ENCODE measurements around the gene MFSD11. TPM values are rescaled to one million over a fixed set of nuclear protein-coding genes. Genes with fewer than 3 reads are reported as not detected.

MFSD11 gene
- total RNA-seq, 1 experiment from 2014 or later = 42.3 TPM

DNA sequence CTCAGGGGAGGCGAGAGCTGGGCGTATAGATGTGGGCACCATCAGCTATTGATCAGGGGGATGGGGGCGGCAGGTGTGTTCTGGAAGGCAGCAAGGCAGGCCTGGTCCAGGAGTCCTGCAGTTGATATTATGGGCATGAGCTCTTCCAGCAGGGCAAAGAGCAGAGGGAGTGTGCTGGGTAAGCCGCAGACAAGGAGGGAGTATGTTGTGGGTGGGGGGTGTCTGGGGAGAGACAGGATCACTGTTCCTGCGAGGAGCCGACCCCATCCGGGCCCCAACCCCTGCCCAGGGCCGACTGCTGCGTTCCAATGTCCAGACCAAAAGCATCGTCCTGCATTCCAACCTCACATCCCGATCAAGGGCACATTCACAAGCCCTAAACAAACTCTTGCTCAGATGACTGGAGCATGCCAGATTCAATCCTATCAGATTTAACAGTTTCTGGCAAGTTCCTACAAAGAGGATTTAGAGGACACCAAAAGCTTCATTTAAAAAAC is 36.4 kb upstream of the MFSD11 start:
- ATAC-seq = 0 out of 2 replicates have a peak, but pooled peaks have one; percentile 12

GRCh38 chr17:76702076-76702475 is 35.8 kb upstream of the MFSD11 start:
- POLR2A ChIA-PET = interaction anchor here (0.5 to 0.7 kb wide), 2 partner anchors 98 to 204 kb away, joined by 3 to 7 read pairs; no protein-coding TSS in a partner anchor
- intact Hi-C loops (cut with micrococcal nuclease; ENCODE audit: unreplicated experiment) = no loop called here
- H3K4me3 ChIP-seq (ENCODE audit: low read depth in 2 of 2, low read length in 2 of 2) = no peak overlapping the region
- peaks cover 23% of the 10 kb centered on the region for H3K4me1 ChIP-seq (ENCODE audit: control insufficient read depth, insufficient read depth, low read length)
- CTCF ChIA-PET = no interaction called here
- H3K27ac ChIP-seq (ENCODE audit: low read length) = no peak overlapping the region
- H3K27me3 ChIP-seq (ENCODE audit: control insufficient read depth, insufficient read depth, low read length) = no peaks in the 10 kb centered on the region
- TF ChIP-seq SIN3A (IDR thresholded peaks at IDR 0.05; ENCODE audit: borderline replicate concordance, insufficient read depth, low read depth, low read length) (no peak), CTCF (IDR thresholded peaks at IDR 0.05) (no peak), POLR2AphosphoS5 (IDR thresholded peaks at IDR 0.05; ENCODE audit: low read depth, low read length) (no peak), TCF7L2 (IDR thresholded peaks at IDR 0.05; ENCODE audit: low read depth, low read length) (no peak)
- TF ChIP-seq, protein P1, sequence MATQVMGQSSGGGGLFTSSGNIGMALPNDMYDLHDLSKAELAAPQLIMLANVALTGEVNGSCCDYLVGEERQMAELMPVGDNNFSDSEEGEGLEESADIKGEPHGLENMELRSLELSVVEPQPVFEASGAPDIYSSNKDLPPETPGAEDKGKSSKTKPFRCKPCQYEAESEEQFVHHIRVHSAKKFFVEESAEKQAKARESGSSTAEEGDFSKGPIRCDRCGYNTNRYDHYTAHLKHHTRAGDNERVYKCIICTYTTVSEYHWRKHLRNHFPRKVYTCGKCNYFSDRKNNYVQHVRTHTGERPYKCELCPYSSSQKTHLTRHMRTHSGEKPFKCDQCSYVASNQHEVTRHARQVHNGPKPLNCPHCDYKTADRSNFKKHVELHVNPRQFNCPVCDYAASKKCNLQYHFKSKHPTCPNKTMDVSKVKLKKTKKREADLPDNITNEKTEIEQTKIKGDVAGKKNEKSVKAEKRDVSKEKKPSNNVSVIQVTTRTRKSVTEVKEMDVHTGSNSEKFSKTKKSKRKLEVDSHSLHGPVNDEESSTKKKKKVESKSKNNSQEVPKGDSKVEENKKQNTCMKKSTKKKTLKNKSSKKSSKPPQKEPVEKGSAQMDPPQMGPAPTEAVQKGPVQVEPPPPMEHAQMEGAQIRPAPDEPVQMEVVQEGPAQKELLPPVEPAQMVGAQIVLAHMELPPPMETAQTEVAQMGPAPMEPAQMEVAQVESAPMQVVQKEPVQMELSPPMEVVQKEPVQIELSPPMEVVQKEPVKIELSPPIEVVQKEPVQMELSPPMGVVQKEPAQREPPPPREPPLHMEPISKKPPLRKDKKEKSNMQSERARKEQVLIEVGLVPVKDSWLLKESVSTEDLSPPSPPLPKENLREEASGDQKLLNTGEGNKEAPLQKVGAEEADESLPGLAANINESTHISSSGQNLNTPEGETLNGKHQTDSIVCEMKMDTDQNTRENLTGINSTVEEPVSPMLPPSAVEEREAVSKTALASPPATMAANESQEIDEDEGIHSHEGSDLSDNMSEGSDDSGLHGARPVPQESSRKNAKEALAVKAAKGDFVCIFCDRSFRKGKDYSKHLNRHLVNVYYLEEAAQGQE (IDR thresholded peaks at IDR 0.05; ENCODE audit: insufficient read depth in 1 of 2, low read depth in 2 of 2, low read length in 1 of 2) = no peak
- H3K9me3 ChIP-seq (ENCODE audit: control insufficient read depth, insufficient read depth, low read depth, low read length) = no peaks in the 10 kb centered on the region
- in situ Hi-C loops (cut with HindIII; ENCODE audit: low pct_unique_long_range_greater_than_20kb, low sequenced_read_pairs) = no loop called here
- DNase-seq (ENCODE audit: low read depth, low spot score) (no peak), ATAC-seq (no peak)
- H3K36me3 ChIP-seq (ENCODE audit: control insufficient read depth, insufficient read depth, low read length) = no peaks in the 10 kb centered on the region
- no TSS peak for BruUV-seq (replicated peaks)

More for the DNA sequence above, 36.4 kb upstream of the MFSD11 start:
- no peaks in the 10 kb centered on the region for H3K9me3 ChIP-seq (ENCODE audit: control insufficient read depth, insufficient read depth, low read depth, low read length)
- DNase-seq (ENCODE audit: low read depth, low spot score) = no peak
- POLR2A ChIA-PET = interaction anchor here (0.5 kb wide), 1 partner anchor 203 kb away, joined by 7 read pairs; no protein-coding TSS in a partner anchor
- no peaks in the 10 kb centered on the region for H3K36me3 ChIP-seq (ENCODE audit: control insufficient read depth, insufficient read depth, low read length)
- intact Hi-C loops (cut with micrococcal nuclease; ENCODE audit: unreplicated experiment) (no loop called here), in situ Hi-C loops (cut with HindIII; ENCODE audit: low pct_unique_long_range_greater_than_20kb, low sequenced_read_pairs) (no loop called here)
- no peak overlapping the region for H3K4me3 ChIP-seq (ENCODE audit: low read depth in 2 of 2, low read length in 2 of 2)
- CTCF ChIA-PET = no interaction called here
- TF ChIP-seq SIN3A (IDR thresholded peaks at IDR 0.05; ENCODE audit: borderline replicate concordance, insufficient read depth, low read depth, low read length) (no peak), CTCF (IDR thresholded peaks at IDR 0.05) (no peak), POLR2AphosphoS5 (IDR thresholded peaks at IDR 0.05; ENCODE audit: low read depth, low read length) (no peak), TCF7L2 (IDR thresholded peaks at IDR 0.05; ENCODE audit: low read depth, low read length) (no peak)
- TF ChIP-seq, protein P1 (IDR thresholded peaks at IDR 0.05; ENCODE audit: insufficient read depth in 1 of 2, low read depth in 2 of 2, low read length in 1 of 2) = no peak
- H3K27ac ChIP-seq (ENCODE audit: low read length) = no peak overlapping the region
- BruUV-seq (replicated peaks) = no TSS peak
- H3K4me1 ChIP-seq (ENCODE audit: control insufficient read depth, insufficient read depth, low read length) = peaks cover 26% of the 10 kb centered on the region
- no peaks in the 10 kb centered on the region for H3K27me3 ChIP-seq (ENCODE audit: control insufficient read depth, insufficient read depth, low read length)

Measured in Panc1 (cell line).